Esophagus muscularis mucosa (tissue), 4 donors: ENCODE results near the gene INAVA. TPM values are rescaled to one million over a fixed set of nuclear protein-coding genes. Genes with fewer than 3 reads are reported as not detected.

ENCODE experiments used
- DNase-seq: peaks from one replicate; pipeline ENCODE4 v3.0.0-alpha.2; 2017; ENCODE audit errors: extremely low spot score
- H3K27ac ChIP-seq, 4 donors: fragments of 200-600 bp; sonication (generic); replicated peaks in 1 of 4; 1 replicate in 3 of 4; 2 replicates in 1 of 4; pipeline ENCODE4 v1.5.1; 2016 to 2019; ENCODE audit warnings: mild to moderate bottlenecking in 1 of 4
- H3K27me3 ChIP-seq, 4 donors: fragments of 200-600 bp; sonication (generic); one replicate each; pipeline versions ENCODE4 v1.5.1 to v1.6.0; 2016 to 2019
- H3K36me3 ChIP-seq, 4 donors: fragments of 200-600 bp; sonication (generic); one replicate each; pipeline ENCODE4 v1.5.1; 2016 to 2019
- H3K4me1 ChIP-seq, 4 donors: fragments of 200-600 bp; sonication (generic); one replicate each; pipeline ENCODE4 v1.5.1; 2016 to 2019
- H3K4me3 ChIP-seq, 4 donors: fragments of 200-600 bp; sonication (generic); 1 replicate in 2 of 4; 2 replicates in 2 of 4; pipeline ENCODE4 v1.5.1; 2016 to 2019; ENCODE audit warnings: mild to moderate bottlenecking in 4 of 4, moderate library complexity in 1 of 4
- H3K9me3 ChIP-seq, 4 donors: fragments of 200-600 bp; sonication (generic); 1 replicate in 3 of 4; 2 replicates in 1 of 4; pipeline ENCODE4 v1.5.1; 2016 to 2019
- EP300 ChIP-seq: sonication (generic); formaldehyde crosslinking; IDR thresholded peaks from one replicate; pipeline ENCODE4 v1.6.1; 2017; ENCODE audit warnings: antibody characterized with exemption
- POLR2A ChIP-seq: fragments of 450-650 bp; IDR thresholded peaks from one replicate; pipeline ENCODE4 v1.6.1; 2017; ENCODE audit warnings: antibody characterized with exemption, moderate library complexity, mild to moderate bottlenecking, low read depth
- POLR2AphosphoS5 ChIP-seq, 2 donors: sonication (generic); formaldehyde crosslinking; IDR thresholded peaks; one replicate each; pipeline ENCODE4 v1.6.1; 2017; ENCODE audit warnings: antibody characterized with exemption in 2 of 2
- WGBS: methylation state at CpG from one replicate; pipeline ENCODE4 v1.1.5; 2018; 5-methylcytosine and 5-hydroxymethylcytosine counted together
- intact Hi-C: fragments of 100-400 bp; cut with DNase I; formaldehyde crosslinking; loops from one replicate; pipeline ENCODE4 v1.15.1; 2023
- total RNA-seq, 4 donors: library from RNA; depleted of rRNA; stranded (reverse); fragments of >200 nt; gene quantifications; one replicate each; pipeline versions ENCODE4 v1.1.0 to v1.2.1, GENCODE V29; 2016
- TF ChIP-seq, protein P1 (sequence below), 3 experiments: fragments of 200-600 bp in 2 of 3; fragments of 450-650 bp in 1 of 3; sonication (generic) in 2 of 3; IDR thresholded peaks; one replicate each; pipeline ENCODE4 v1.5.1; 2017 to 2019; ENCODE audit warnings: antibody characterized with exemption in 3 of 3, mild to moderate bottlenecking in 2 of 3, moderate library complexity in 1 of 3

The INAVA gene
- under 1 TPM in 1 of 4 donors, not detected in 3; 0.63 TPM for total RNA-seq

DNA sequence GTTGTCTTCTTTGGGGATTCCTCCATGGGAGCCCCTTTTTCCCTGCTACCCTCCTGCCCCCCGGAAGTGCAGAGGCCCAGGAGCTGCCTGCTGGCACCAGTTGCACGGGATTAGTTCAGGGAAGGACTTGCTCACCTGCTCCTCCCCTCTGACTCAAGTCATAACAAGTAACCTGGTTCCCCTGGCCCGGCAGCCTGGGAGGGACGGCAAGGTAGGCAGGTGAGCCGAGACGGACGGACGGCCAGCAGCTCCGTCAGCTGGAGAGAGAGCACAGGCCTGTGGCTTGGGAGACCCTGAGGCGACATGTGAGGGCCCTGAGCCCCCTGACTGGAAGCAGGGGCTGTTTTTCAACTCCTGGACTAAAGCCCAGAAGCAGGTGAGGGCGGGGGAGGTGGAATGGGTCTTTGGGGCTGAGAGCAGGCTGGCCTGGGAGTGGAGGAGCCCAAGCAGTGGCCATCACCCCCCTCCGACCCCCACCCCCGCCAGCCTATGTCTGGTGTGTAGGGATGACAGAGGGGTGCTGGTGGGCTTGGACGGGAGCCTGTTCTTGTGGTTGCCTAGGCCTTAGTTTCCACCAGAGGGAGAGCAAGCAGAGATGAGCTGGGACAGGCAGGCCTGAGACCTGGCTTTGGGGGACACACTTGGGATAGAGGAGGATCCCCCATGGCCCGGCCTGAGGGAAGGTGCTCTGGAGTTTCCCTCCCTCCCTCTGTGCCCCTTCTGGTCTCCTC is at the start of gene INAVA:
INAVA (plus strand) TSS at position 189 of the 731 bp plus-strand sequence. CDS start 3,501 bp downstream, outside the sequence.
- intact Hi-C loops = no loop called here
- H3K9me3 ChIP-seq = no peaks in the 10 kb centered on the region
- 84% methylated on average over 15 of the region's 15 CpGs for WGBS
- DNase-seq = no peak
- H3K27ac ChIP-seq = no peak within 1 kb of the TSS
- peaks cover 4 to 44% (median 16%) of the 10 kb centered on the region in 4 donors for H3K27me3 ChIP-seq
- peak within 1 kb of the TSS in 1 of 4 donors; percentile 10 for H3K4me3 ChIP-seq
- TF ChIP-seq POLR2AphosphoS5 (IDR thresholded peaks at IDR 0.05) = no peak
- TF ChIP-seq POLR2A = no peak
- no peak for TF ChIP-seq EP300
- TF ChIP-seq, protein P1, sequence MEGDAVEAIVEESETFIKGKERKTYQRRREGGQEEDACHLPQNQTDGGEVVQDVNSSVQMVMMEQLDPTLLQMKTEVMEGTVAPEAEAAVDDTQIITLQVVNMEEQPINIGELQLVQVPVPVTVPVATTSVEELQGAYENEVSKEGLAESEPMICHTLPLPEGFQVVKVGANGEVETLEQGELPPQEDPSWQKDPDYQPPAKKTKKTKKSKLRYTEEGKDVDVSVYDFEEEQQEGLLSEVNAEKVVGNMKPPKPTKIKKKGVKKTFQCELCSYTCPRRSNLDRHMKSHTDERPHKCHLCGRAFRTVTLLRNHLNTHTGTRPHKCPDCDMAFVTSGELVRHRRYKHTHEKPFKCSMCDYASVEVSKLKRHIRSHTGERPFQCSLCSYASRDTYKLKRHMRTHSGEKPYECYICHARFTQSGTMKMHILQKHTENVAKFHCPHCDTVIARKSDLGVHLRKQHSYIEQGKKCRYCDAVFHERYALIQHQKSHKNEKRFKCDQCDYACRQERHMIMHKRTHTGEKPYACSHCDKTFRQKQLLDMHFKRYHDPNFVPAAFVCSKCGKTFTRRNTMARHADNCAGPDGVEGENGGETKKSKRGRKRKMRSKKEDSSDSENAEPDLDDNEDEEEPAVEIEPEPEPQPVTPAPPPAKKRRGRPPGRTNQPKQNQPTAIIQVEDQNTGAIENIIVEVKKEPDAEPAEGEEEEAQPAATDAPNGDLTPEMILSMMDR (IDR thresholded peaks at IDR 0.05) = no peak
- H3K36me3 ChIP-seq = no peaks in the 10 kb centered on the region
- H3K4me1 ChIP-seq = peaks cover 11 to 18% (median 17%) of the 10 kb centered on the region in 4 donors

- H3K4me3 ChIP-seq = no peak overlapping the region
- TF ChIP-seq POLR2A (no peak), EP300 (no peak), POLR2AphosphoS5 (IDR thresholded peaks at IDR 0.05) (no peak)
- TF ChIP-seq, protein P1 (IDR thresholded peaks at IDR 0.05) = no peak
- peaks cover 12 to 81% (median 48%) of the 10 kb centered on the region in 4 donors for H3K36me3 ChIP-seq
- H3K27ac ChIP-seq = no peak overlapping the region
- H3K9me3 ChIP-seq = no peaks in the 10 kb centered on the region
- intact Hi-C loops = no loop called here
- H3K27me3 ChIP-seq = no peaks in the 10 kb centered on the region
- no peak for DNase-seq
- no peaks in the 10 kb centered on the region for H3K4me1 ChIP-seq
- 96% methylated on average over 4 of the region's 4 CpGs for WGBS
These were observed 49.3 kb upstream of the INAVA start for GRCh38 chr1:200845360-200845759.

GRCh38 chr1:200846398-200846797 is 48.3 kb upstream of the INAVA start:
- Histone ChIP-seq H3K36me3 (peaks cover 12 to 88% (median 57%) of the 10 kb centered on the region in 4 donors), H3K27ac (no peak overlapping the region), H3K9me3 (no peaks in the 10 kb centered on the region), H3K27me3 (no peaks in the 10 kb centered on the region), H3K4me1 (no peaks in the 10 kb centered on the region), H3K4me3 (no peak overlapping the region)
- TF ChIP-seq, protein P1 (IDR thresholded peaks at IDR 0.05) = no peak
- TF ChIP-seq POLR2A = no peak
- no peak for TF ChIP-seq EP300
- TF ChIP-seq POLR2AphosphoS5 (IDR thresholded peaks at IDR 0.05) = no peak
- 85% methylated on average over 1 of the region's 1 CpG for WGBS
- no peak for DNase-seq
- intact Hi-C loops = no loop called here

- no peaks in the 10 kb centered on the region for H3K9me3 ChIP-seq
- peaks cover 12 to 87% (median 66%) of the 10 kb centered on the region in 4 donors for H3K36me3 ChIP-seq
- no peaks in the 10 kb centered on the region for H3K4me1 ChIP-seq
- no peak for DNase-seq
- no peak overlapping the region for H3K27ac ChIP-seq
- H3K27me3 ChIP-seq = no peaks in the 10 kb centered on the region
- WGBS = 89% methylated on average over 6 of the region's 6 CpGs
- no peak for TF ChIP-seq POLR2A
- TF ChIP-seq EP300 = no peak
- TF ChIP-seq POLR2AphosphoS5 (IDR thresholded peaks at IDR 0.05) = no peak
- TF ChIP-seq, protein P1 (IDR thresholded peaks at IDR 0.05) = no peak
- intact Hi-C loops = no loop called here
- no peak overlapping the region for H3K4me3 ChIP-seq
These were observed 45.3 kb upstream of the INAVA start for GRCh38 chr1:200849430-200849829.
